ENCODE data around the gene TEAD3. TPM values are rescaled to one million over a fixed set of nuclear protein-coding genes. Genes with fewer than 3 reads are reported as not detected.
"Not testable (repeated sequence)": the region's sequence is repeated elsewhere in the genome, so short reads cannot be mapped to it uniquely, and the experiment has no call there.

The TEAD3 gene
- total and polyA plus RNA-seq, 4 donors, result 1.9 to 6.8 (median 4.5) TPM

DNA sequence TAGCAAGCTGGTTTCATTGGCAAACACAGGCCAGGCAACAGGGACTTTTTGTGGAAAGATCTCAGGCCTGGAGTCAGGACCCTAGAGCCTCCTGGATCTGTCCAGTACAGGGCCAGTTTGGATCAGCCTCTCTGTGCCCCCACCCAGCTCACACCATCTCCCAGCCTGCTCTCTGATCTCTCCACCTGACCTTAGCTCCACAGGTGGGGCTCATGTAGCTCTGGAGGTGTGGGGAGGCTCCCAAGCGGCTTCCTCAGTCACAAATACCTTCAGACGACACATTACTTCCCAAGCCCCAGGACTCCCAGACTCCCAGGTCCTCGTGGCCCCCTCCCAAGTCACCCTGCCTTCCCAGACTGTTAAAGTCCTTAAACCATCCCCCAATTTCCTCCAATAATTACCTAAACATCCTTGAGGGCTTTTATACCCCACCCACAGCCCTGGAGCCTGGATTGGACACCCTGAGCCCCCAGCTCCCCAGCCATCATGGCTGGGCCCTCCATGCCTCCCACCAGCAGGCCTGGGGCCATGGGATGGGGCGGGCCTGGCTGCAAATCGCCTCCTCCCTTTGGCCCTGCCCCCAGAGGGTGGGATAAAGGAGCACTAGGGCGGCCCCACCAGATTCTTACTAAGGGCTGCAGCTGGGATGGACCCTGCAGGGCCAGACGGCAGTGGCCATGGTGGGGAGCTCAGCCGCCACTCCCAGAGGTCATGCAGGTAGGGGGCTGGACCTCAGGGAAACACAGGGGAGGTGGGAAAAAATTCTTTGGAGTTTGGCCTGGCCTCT lies 60.6 kb downstream of the TEAD3 start:
- Histone ChIP-seq H3K9ac (ENCODE audit: low read depth in 1 of 2, low read length in 2 of 2) (no peak overlapping the region), H3K4me3 (ENCODE audit: low read depth in 1 of 3, low read length in 3 of 3) (no peak overlapping the region), H3K9me3 (ENCODE audit: control insufficient read depth in 4 of 4, low read length in 3 of 4) (no peaks in the 10 kb centered on the region), H3K27ac (ENCODE audit: low read depth in 1 of 2, low read length in 2 of 2) (no peak overlapping the region), H3K4me1 (ENCODE audit: control insufficient read depth in 4 of 4, insufficient read depth in 4 of 4, low read length in 3 of 4) (peaks cover 4 to 13% (median 9%) of the 10 kb centered on the region in 4 donors), H3K36me3 (ENCODE audit: control insufficient read depth in 4 of 4, insufficient read depth in 3 of 4, low read depth in 1 of 4, low read length in 3 of 4) (no peaks in the 10 kb centered on the region), H3K27me3 (ENCODE audit: control insufficient read depth in 4 of 4, insufficient read depth in 4 of 4, low read length in 3 of 4) (no peaks in the 10 kb centered on the region)
- DNase-seq (ENCODE audit: low spot score), result no peak
- WGBS, result 92% methylated on average over 8 of the region's 8 CpGs
- no peak for TF ChIP-seq HNF4G (IDR thresholded peaks at IDR 0.05)
- no peak for TF ChIP-seq YY1 (IDR thresholded peaks at IDR 0.05)
- no peak for TF ChIP-seq GABPA (IDR thresholded peaks at IDR 0.05 in 1 of 2, conservative IDR thresholded peaks at IDR 0.05 in 1 of 2)
- TF ChIP-seq, protein P1, sequence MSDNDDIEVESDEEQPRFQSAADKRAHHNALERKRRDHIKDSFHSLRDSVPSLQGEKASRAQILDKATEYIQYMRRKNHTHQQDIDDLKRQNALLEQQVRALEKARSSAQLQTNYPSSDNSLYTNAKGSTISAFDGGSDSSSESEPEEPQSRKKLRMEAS (IDR thresholded peaks at IDR 0.05), result no peak
- no peak for TF ChIP-seq EGR1 (IDR thresholded peaks at IDR 0.05; ENCODE audit: low read depth in 2 of 2)
- TF ChIP-seq RXRA (IDR thresholded peaks at IDR 0.05), result no peak
- no peak for TF ChIP-seq SP1 (IDR thresholded peaks at IDR 0.05)
- TF ChIP-seq, protein P2, sequence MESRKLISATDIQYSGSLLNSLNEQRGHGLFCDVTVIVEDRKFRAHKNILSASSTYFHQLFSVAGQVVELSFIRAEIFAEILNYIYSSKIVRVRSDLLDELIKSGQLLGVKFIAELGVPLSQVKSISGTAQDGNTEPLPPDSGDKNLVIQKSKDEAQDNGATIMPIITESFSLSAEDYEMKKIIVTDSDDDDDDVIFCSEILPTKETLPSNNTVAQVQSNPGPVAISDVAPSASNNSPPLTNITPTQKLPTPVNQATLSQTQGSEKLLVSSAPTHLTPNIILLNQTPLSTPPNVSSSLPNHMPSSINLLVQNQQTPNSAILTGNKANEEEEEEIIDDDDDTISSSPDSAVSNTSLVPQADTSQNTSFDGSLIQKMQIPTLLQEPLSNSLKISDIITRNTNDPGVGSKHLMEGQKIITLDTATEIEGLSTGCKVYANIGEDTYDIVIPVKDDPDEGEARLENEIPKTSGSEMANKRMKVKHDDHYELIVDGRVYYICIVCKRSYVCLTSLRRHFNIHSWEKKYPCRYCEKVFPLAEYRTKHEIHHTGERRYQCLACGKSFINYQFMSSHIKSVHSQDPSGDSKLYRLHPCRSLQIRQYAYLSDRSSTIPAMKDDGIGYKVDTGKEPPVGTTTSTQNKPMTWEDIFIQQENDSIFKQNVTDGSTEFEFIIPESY (IDR thresholded peaks at IDR 0.05), result no peak
- TF ChIP-seq NR2F2 (IDR thresholded peaks at IDR 0.05), result no peak
- no peak for TF ChIP-seq TAF1 (conservative IDR thresholded peaks at IDR 0.05)
- TF ChIP-seq HNF4A (conservative IDR thresholded peaks at IDR 0.05), result no peak
- TF ChIP-seq, protein P3, sequence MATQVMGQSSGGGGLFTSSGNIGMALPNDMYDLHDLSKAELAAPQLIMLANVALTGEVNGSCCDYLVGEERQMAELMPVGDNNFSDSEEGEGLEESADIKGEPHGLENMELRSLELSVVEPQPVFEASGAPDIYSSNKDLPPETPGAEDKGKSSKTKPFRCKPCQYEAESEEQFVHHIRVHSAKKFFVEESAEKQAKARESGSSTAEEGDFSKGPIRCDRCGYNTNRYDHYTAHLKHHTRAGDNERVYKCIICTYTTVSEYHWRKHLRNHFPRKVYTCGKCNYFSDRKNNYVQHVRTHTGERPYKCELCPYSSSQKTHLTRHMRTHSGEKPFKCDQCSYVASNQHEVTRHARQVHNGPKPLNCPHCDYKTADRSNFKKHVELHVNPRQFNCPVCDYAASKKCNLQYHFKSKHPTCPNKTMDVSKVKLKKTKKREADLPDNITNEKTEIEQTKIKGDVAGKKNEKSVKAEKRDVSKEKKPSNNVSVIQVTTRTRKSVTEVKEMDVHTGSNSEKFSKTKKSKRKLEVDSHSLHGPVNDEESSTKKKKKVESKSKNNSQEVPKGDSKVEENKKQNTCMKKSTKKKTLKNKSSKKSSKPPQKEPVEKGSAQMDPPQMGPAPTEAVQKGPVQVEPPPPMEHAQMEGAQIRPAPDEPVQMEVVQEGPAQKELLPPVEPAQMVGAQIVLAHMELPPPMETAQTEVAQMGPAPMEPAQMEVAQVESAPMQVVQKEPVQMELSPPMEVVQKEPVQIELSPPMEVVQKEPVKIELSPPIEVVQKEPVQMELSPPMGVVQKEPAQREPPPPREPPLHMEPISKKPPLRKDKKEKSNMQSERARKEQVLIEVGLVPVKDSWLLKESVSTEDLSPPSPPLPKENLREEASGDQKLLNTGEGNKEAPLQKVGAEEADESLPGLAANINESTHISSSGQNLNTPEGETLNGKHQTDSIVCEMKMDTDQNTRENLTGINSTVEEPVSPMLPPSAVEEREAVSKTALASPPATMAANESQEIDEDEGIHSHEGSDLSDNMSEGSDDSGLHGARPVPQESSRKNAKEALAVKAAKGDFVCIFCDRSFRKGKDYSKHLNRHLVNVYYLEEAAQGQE (IDR thresholded peaks at IDR 0.05), result no peak
- no peak for TF ChIP-seq FOXA2 (IDR thresholded peaks at IDR 0.05)
- TF ChIP-seq FOXA1 (IDR thresholded peaks at IDR 0.05), result no peak
- TF ChIP-seq, protein P4, sequence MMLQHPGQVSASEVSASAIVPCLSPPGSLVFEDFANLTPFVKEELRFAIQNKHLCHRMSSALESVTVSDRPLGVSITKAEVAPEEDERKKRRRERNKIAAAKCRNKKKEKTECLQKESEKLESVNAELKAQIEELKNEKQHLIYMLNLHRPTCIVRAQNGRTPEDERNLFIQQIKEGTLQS (IDR thresholded peaks at IDR 0.05), result no peak
- TF ChIP-seq JUND (IDR thresholded peaks at IDR 0.05), result no peak

DNA sequence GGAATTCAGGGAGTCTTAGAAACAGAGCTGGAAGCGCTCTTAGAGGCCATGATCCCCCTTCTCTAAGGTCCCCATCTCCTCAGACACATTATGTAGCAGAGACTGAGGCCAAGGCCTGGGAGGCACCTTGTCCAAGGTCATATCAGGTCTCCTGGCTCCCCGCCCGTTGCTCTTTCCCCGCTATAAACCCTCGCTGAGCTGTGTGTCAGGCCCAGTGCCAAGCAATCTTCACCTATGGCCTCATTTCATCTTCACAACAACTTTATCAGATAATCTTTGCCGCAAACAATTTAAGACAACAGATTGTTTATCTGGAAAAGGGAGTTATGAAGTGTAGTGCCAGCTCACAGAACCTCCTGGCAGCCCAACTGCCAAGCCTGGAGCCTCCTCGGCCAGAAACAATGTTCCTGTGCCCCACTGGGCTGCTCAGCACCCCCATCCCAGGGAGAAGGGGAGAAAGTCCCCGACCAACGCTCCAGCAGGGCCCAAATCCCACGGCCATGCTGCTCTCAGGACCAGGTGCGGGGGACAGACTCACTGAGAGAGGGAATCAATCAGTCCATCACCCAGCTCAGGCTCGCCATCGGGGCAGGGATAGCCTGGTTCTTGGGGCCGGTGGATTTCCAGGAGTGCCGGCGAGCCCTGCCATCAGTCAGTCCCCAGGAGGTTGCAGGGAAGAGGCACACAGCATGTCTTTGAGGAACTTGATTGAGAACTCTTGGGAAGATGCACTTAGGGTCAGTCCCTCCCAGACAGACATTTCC lies 61.6 kb downstream of the TEAD3 start:
- no peak for DNase-seq (ENCODE audit: low spot score)
- Histone ChIP-seq H3K27ac (ENCODE audit: low read depth in 1 of 2, low read length in 2 of 2) (no peak overlapping the region), H3K9ac (ENCODE audit: low read depth in 1 of 2, low read length in 2 of 2) (no peak overlapping the region), H3K9me3 (ENCODE audit: control insufficient read depth in 4 of 4, low read length in 3 of 4) (no peaks in the 10 kb centered on the region), H3K4me3 (ENCODE audit: low read depth in 1 of 3, low read length in 3 of 3) (no peak overlapping the region), H3K4me1 (ENCODE audit: control insufficient read depth in 4 of 4, insufficient read depth in 4 of 4, low read length in 3 of 4) (peaks cover 4 to 13% (median 9%) of the 10 kb centered on the region in 4 donors), H3K36me3 (ENCODE audit: control insufficient read depth in 4 of 4, insufficient read depth in 3 of 4, low read depth in 1 of 4, low read length in 3 of 4) (no peaks in the 10 kb centered on the region), H3K27me3 (ENCODE audit: control insufficient read depth in 4 of 4, insufficient read depth in 4 of 4, low read length in 3 of 4) (no peaks in the 10 kb centered on the region)
- TF ChIP-seq RXRA (IDR thresholded peaks at IDR 0.05) (peak; percentile 28 to 47), TAF1 (conservative IDR thresholded peaks at IDR 0.05) (no peak)
- WGBS, result 70% methylated on average over 16 of the region's 16 CpGs

DNA sequence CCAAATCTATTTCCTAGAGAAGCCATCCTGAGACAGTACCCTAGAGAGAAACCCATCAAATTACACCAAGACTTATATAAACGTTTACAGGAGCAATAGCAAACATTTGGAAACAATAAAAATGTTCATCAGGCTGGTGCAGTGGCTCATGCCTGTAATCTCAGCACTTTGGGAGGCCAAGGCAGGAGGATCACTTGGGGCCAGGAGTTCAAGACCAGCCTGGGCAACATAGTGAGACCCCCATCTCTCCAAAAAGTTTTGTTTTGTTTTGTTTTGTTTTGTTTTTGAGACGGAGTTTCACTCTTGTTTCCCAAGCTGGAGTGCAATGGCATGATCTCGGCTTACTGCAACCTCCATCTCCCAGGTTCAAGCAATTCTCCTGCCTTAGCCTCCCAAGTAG lies 64.2 kb downstream of the TEAD3 start:
- not testable (repeated sequence) for DNase-seq (ENCODE audit: low spot score); H3K9me3 ChIP-seq (ENCODE audit: control insufficient read depth in 4 of 4, low read length in 3 of 4); H3K4me3 ChIP-seq (ENCODE audit: low read depth in 1 of 3, low read length in 3 of 3); H3K27ac ChIP-seq (ENCODE audit: low read depth in 1 of 2, low read length in 2 of 2); H3K27me3 ChIP-seq (ENCODE audit: control insufficient read depth in 4 of 4, insufficient read depth in 4 of 4, low read length in 3 of 4); H3K36me3 ChIP-seq (ENCODE audit: control insufficient read depth in 4 of 4, insufficient read depth in 3 of 4, low read depth in 1 of 4, low read length in 3 of 4); H3K9ac ChIP-seq (ENCODE audit: low read depth in 1 of 2, low read length in 2 of 2)
- H3K4me1 ChIP-seq (ENCODE audit: control insufficient read depth in 4 of 4, insufficient read depth in 4 of 4, low read length in 3 of 4), result peaks cover 9 to 25% (median 18%) of the 10 kb centered on the region in 4 donors
- 71% methylated on average over 3 of the region's 3 CpGs for WGBS

Data from liver (tissue), 9 donors.